ENCODE data around the gene IFNLR1. TPM values are rescaled to one million over a fixed set of nuclear protein-coding genes. Genes with fewer than 3 reads are reported as not detected.

Gene IFNLR1
- total and polyA plus RNA-seq, 9 of the 15 experiments (the other 6 are each of a cell fraction or from before 2014, with no cell fraction given) = not detected

DNA sequence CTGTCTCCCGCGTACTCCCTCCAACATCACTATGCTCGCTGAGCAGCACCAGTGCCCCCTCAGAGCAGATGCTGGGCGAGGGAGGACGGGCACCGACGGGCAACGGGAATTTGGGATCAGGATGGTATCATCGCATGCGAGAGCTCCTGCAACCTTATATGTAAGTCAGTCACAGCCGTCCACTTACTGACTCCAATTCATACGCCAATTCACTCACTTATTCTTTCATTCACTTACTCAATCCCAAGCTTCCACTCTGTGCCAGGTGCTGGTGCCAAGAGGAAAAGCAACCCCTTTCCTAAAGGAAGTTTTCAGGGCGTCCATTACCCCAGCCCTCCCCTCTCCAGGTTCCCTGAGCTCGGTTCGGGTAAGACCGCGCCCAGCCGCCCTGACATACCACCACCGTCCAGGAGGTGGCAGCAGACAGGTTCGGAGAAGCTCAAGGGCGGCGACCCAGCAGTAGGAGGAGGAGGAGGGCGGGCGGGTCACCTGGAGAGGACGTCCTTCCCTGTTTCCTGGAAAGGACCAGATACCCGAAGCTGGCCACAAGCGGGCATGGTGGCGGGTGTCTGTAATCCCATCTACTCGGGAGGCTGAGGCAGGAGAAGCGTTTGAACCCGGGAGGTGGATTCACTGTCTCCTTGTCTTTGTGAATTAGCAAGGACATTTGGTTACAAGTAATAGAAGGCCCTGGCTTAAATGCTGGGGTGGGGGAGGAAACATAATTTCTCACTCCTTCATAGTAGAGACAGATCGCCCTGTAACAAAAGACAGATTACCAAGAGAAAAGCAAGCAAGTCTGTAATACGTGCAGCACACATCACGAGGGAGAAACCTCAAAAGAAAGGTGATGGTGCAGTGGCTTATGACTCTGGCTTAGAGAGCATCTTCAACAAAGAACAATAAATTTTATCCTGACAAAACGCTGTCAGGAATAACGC, 36.6 kb downstream of the IFNLR1 start (continued):
- TF ChIP-seq ETS1 (conservative IDR thresholded peaks at IDR 0.05; ENCODE audit: control insufficient read depth, low read depth, low read length) = no peak
- no peak for TF ChIP-seq ARHGAP35 (IDR thresholded peaks at IDR 0.05; ENCODE audit: partially characterized antibody)
- TF ChIP-seq PRPF4 (IDR thresholded peaks at IDR 0.05; ENCODE audit: insufficient read depth, low read depth, low read length, poor library complexity, severe bottlenecking) = no peak
- no peak for TF ChIP-seq MAFG (tag; conservative IDR thresholded peaks at IDR 0.05)
- no peak for TF ChIP-seq NFRKB (IDR thresholded peaks at IDR 0.05; ENCODE audit: low read depth)
- TF ChIP-seq MGA (IDR thresholded peaks at IDR 0.05) = no peak
- no peak for TF ChIP-seq ZNF354B (CRISPR knock-in tag; IDR thresholded peaks at IDR 0.05)
- no peak for TF ChIP-seq ZNF217 (CRISPR knock-in tag; IDR thresholded peaks at IDR 0.05)
- no peak for TF ChIP-seq NELFE (IDR thresholded peaks at IDR 0.05; ENCODE audit: insufficient read depth, insufficient read length)
- TF ChIP-seq NR2C1 (IDR thresholded peaks at IDR 0.05) = no peak
- no peak for TF ChIP-seq NR2C1 (tag; IDR thresholded peaks at IDR 0.05)
- no peak for TF ChIP-seq ZNF696 (CRISPR knock-in tag; conservative IDR thresholded peaks at IDR 0.05)
- no peak for TF ChIP-seq TCF15 (CRISPR knock-in tag; IDR thresholded peaks at IDR 0.05)
- TF ChIP-seq TAL1 (IDR thresholded peaks at IDR 0.05) = no peak

Data from K562 (cell line).